ENCODE results near the gene ST3GAL2.

- TF ChIP-seq EZH2 (IDR thresholded peaks at IDR 0.05) (no peak), POLR2AphosphoS5 (IDR thresholded peaks at IDR 0.05; ENCODE audit: borderline replicate concordance, low read depth, low read length) (no peak), FOXP2 (optimal IDR thresholded peaks at IDR 0.05; ENCODE audit: control extremely low read depth, extremely low read length, insufficient read depth) (no peak)
Measured at GRCh38 chr16:70393662-70394061, 45.2 kb downstream of the ST3GAL2 start.

All from SK-N-MC (cell line).